SJCRH30 (cell line): ENCODE results near the gene APLNR. TPM values are rescaled to one million over a fixed set of nuclear protein-coding genes. Genes with fewer than 3 reads are reported as not detected.

Experiments used
- DNase-seq, 2 experiments: peaks; one replicate each; pipeline ENCODE4 v3.0.0-alpha.2; 2015 to 2020
- H3K27ac ChIP-seq: fragments of 250-450 bp; sonication (Bioruptor Pico); 2 replicates; pipeline ENCODE4 v1.5.1; 2020; ENCODE audit warnings: mild to moderate bottlenecking, moderate library complexity
- H3K27me3 ChIP-seq: fragments of 250-450 bp; sonication (Bioruptor Pico); 2 replicates; pipeline ENCODE4 v1.5.1; 2020; ENCODE audit warnings: mild to moderate bottlenecking, moderate library complexity
- H3K36me3 ChIP-seq: fragments of 250-450 bp; sonication (Bioruptor Pico); 2 replicates; pipeline ENCODE4 v1.5.1; 2020; ENCODE audit warnings: mild to moderate bottlenecking, moderate library complexity
- H3K4me1 ChIP-seq: fragments of 250-450 bp; sonication (Bioruptor Pico); 2 replicates; pipeline ENCODE4 v1.5.1; 2020; ENCODE audit warnings: mild to moderate bottlenecking, moderate library complexity
- H3K4me3 ChIP-seq: fragments of 250-450 bp; sonication (Bioruptor Pico); 2 replicates; pipeline ENCODE4 v1.5.1; 2020; ENCODE audit warnings: mild to moderate bottlenecking, moderate library complexity
- H3K9me3 ChIP-seq: fragments of 250-450 bp; sonication (Bioruptor Pico); replicated peaks from 2 replicates; pipeline ENCODE4 v1.5.1; 2020; ENCODE audit warnings: mild to moderate bottlenecking, moderate library complexity
- total RNA-seq: library from RNA; depleted of rRNA; stranded (reverse); fragments of >200 nt; shearing (Covaris generic); gene quantifications from 2 replicates; pipeline ENCODE4 v1.2.3, GENCODE V29; 2014; rRNA removed

Gene APLNR
- total RNA-seq, 1 experiment from 2014 or later = 0.08 TPM

GRCh38 chr11:57191311-57192219 is 45.5 kb downstream of the APLNR start:
- Histone ChIP-seq H3K36me3 (no peaks in the 10 kb centered on the region), H3K9me3 (no peaks in the 10 kb centered on the region), H3K27me3 (no peaks in the 10 kb centered on the region; the same call in 1 of the 2 replicates), H3K27ac (no peak overlapping the region), H3K4me3 (no peak overlapping the region), H3K4me1 (no peaks in the 10 kb centered on the region)
- no peak for DNase-seq

- no peaks in the 10 kb centered on the region for H3K36me3 ChIP-seq
- no peaks in the 10 kb centered on the region for H3K27me3 ChIP-seq
- H3K4me1 ChIP-seq = no peaks in the 10 kb centered on the region
- no peak overlapping the region for H3K4me3 ChIP-seq
- H3K9me3 ChIP-seq = no peaks in the 10 kb centered on the region
- no peak for DNase-seq
- no peak overlapping the region for H3K27ac ChIP-seq
These were observed 46.5 kb downstream of the APLNR start for GRCh38 chr11:57190548-57190947.

Other genes starting within 250 kb of the APLNR start
- not detected in 2 replicates for gene OR5AK2, start 248.3 kb downstream of the APLNR start, total RNA-seq
- not detected in 2 replicates for gene LRRC55, start 55.3 kb downstream of the APLNR start, total RNA-seq
- gene TNKS1BP1, start 87.7 kb upstream of the APLNR start, total RNA-seq = 53.5 and 70.9 TPM in 2 replicates
- 248 and 249 TPM in 2 replicates for gene SSRP1, start 98.6 kb upstream of the APLNR start, total RNA-seq
- not detected in 2 replicates for gene P2RX3, start 101.1 kb upstream of the APLNR start, total RNA-seq
- gene PRG3, start 143.9 kb upstream of the APLNR start, total RNA-seq = not detected in 2 replicates
- not detected in 2 replicates for gene PRG2, start 153.4 kb upstream of the APLNR start, total RNA-seq
- gene SLC43A3, start 189.9 kb upstream of the APLNR start, total RNA-seq = 0.12 TPM in 1 of 2 replicates, not detected in the other
- 0.26 and 0.35 TPM in 2 replicates for gene RTN4RL2, start 223.3 kb upstream of the APLNR start, total RNA-seq